Thyroid gland (tissue), 4 donors: Measurements from ENCODE around the gene MSH3.

ENCODE experiments used
- POLR2A ChIP-seq, 2 donors: fragments of 450-650 bp; IDR thresholded peaks; one replicate each; pipeline ENCODE4 v1.6.1; 2017; ENCODE audit warnings: antibody characterized with exemption in 2 of 2, mild to moderate bottlenecking in 2 of 2, moderate library complexity in 1 of 2
- TF ChIP-seq, protein P1 (sequence below), 6 experiments: fragments of 200-600 bp in 3 of 6; fragments of 450-650 bp in 3 of 6; sonication (generic) in 3 of 6; IDR thresholded peaks; one replicate each; pipeline ENCODE4 v1.5.1; 2016 to 2019; ENCODE audit warnings: antibody characterized with exemption in 6 of 6, mild to moderate bottlenecking in 2 of 6, inconsistent platforms in 1 of 6, moderate library complexity in 1 of 6

DNA sequence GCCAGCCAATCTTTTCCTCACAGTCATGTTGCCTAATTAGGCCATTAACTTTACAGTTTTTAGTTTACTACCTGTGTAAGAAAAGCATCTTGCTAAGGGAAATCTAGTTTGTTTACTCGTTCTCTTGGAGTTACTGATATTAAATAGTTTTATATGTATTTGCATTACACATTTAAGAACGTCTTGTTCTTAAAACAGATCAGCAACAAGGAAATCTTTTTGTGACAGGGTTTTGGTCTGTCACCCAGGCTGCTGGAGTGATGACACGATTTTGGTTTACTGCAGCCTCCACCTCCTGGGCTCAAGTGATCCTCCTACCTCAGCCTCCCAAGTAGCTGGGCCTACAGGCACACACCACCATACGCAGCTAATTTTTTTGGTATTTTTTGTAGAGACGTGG, 29.2 kb upstream of the MSH3 start:
- TF ChIP-seq, protein P1, sequence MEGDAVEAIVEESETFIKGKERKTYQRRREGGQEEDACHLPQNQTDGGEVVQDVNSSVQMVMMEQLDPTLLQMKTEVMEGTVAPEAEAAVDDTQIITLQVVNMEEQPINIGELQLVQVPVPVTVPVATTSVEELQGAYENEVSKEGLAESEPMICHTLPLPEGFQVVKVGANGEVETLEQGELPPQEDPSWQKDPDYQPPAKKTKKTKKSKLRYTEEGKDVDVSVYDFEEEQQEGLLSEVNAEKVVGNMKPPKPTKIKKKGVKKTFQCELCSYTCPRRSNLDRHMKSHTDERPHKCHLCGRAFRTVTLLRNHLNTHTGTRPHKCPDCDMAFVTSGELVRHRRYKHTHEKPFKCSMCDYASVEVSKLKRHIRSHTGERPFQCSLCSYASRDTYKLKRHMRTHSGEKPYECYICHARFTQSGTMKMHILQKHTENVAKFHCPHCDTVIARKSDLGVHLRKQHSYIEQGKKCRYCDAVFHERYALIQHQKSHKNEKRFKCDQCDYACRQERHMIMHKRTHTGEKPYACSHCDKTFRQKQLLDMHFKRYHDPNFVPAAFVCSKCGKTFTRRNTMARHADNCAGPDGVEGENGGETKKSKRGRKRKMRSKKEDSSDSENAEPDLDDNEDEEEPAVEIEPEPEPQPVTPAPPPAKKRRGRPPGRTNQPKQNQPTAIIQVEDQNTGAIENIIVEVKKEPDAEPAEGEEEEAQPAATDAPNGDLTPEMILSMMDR (IDR thresholded peaks at IDR 0.05), result no peak
- TF ChIP-seq POLR2A (IDR thresholded peaks at IDR 0.05), result no peak
